C4-2B (cell line): ENCODE data around the gene BIN1.

ENCODE experiments used
- ZFX ChIP-seq: fragments of 450-650 bp; IDR thresholded peaks from 2 replicates; pipeline ENCODE4 v1.6.1; 2017
- TF ChIP-seq, protein P1 (sequence below): fragments of 450-650 bp; conservative IDR thresholded peaks from 2 replicates; pipeline ENCODE4 v1.5.1; 2017; ENCODE audit warnings: mild to moderate bottlenecking

DNA sequence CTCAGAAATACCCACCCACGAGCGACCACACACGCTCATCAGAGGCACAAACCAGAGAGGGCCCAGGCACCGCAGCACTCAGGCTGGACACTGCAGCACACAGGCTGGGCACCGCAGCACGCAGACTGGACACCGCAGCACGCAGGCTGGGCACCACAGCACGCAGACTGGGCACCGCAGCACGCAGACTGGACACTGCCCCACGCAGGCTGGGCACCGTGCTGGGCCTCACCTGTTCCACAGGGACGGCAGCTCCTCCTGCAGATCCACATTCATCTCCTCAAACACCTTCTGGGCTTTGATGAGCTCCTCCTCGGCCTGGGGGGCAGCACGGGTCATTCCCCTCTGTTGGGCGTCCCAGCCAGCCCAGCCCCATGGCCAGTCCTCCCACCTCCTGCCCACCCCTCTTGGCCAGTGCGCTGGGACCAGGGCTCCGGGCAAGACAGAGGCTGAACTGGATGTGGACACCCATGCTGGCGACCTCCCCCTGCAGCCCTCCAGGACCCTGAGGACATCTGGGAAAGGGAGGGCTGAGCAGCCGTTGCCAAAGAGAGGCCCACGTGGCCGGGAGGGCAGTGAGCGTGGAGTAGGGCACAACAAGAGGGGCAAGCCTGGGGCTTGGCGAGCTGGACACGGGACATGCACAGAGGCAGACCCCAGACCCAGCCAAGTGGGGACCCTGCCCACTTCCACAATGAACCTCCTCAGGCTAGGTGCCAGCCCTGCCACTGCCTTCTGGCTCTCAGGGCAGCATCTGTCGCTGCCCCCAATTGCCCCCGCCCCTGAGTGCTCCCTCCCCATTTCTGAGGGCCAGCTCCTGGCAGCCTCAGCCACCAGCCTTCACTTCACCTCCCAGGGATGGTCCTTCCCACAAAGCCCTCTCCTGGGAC is 43.0 kb downstream of the BIN1 start:
- TF ChIP-seq, protein P1, sequence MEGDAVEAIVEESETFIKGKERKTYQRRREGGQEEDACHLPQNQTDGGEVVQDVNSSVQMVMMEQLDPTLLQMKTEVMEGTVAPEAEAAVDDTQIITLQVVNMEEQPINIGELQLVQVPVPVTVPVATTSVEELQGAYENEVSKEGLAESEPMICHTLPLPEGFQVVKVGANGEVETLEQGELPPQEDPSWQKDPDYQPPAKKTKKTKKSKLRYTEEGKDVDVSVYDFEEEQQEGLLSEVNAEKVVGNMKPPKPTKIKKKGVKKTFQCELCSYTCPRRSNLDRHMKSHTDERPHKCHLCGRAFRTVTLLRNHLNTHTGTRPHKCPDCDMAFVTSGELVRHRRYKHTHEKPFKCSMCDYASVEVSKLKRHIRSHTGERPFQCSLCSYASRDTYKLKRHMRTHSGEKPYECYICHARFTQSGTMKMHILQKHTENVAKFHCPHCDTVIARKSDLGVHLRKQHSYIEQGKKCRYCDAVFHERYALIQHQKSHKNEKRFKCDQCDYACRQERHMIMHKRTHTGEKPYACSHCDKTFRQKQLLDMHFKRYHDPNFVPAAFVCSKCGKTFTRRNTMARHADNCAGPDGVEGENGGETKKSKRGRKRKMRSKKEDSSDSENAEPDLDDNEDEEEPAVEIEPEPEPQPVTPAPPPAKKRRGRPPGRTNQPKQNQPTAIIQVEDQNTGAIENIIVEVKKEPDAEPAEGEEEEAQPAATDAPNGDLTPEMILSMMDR = no peak
- no peak for TF ChIP-seq ZFX
